Spinal cord (tissue), 10 donors: Measurements from ENCODE around the gene IPO8. TPM values are rescaled to one million over a fixed set of nuclear protein-coding genes. Genes with fewer than 3 reads are reported as not detected.
A peak's percentile ranks its signal among the peaks of the same experiment; 100 is the strongest.
"Not testable (repeated sequence)": the region's sequence is repeated elsewhere in the genome, so short reads cannot be mapped to it uniquely, and the experiment has no call there.

Experiments
- DNase-seq, 6 donors: peaks; one replicate each; pipeline versions ENCODE4 v3.0.0 to v3.0.0-alpha.2; 2013 to 2015; ENCODE audit warnings: low spot score in 6 of 6, low read depth in 4 of 6
- H3K27ac ChIP-seq: one replicate; pipeline ENCODE4 v1.5.1; 2013; ENCODE audit warnings: low read depth, low read length, control low read depth
- H3K27me3 ChIP-seq: one replicate; pipeline ENCODE4 v1.6.1; 2013; ENCODE audit warnings: low read length; ENCODE audit not compliant: control insufficient read depth, insufficient read depth
- H3K36me3 ChIP-seq: one replicate; pipeline ENCODE4 v1.6.1; 2013; ENCODE audit warnings: low read length; ENCODE audit not compliant: control insufficient read depth, insufficient read depth
- H3K4me1 ChIP-seq: one replicate; pipeline ENCODE4 v1.6.1; 2013; ENCODE audit warnings: low read length; ENCODE audit not compliant: control insufficient read depth, insufficient read depth
- H3K4me3 ChIP-seq: one replicate; pipeline ENCODE4 v1.5.1; 2013; ENCODE audit warnings: low read depth, low read length, control low read depth
- H3K9me3 ChIP-seq: one replicate; pipeline ENCODE4 v1.6.1; 2013; ENCODE audit warnings: low read length; ENCODE audit not compliant: control insufficient read depth, insufficient read depth
- WGBS: methylation state at CpG from one replicate; pipeline ENCODE4 v1.1.5; 2013; ENCODE audit warnings: missing lambda C conversion rate; ENCODE audit not compliant: insufficient coverage; 5-methylcytosine and 5-hydroxymethylcytosine counted together
- polyA plus RNA-seq, 2 donors: library from polyadenylated mRNA; unstranded; fragments of 120-200 nt; gene quantifications; one replicate each; pipeline ENCODE4 v1.2.1, GENCODE V29; 2013; ENCODE audit not compliant: insufficient read length in 2 of 2
- total RNA-seq, 2 donors: library from RNA; depleted of rRNA in 1 of 2; stranded (reverse); fragments of 120-200 nt in 1 of 2; fragments of >200 nt in 1 of 2; gene quantifications; one replicate each; pipeline versions ENCODE4 v1.2.3 to v1.2.4, GENCODE V29; 2013 to 2014
- donor health status: healthy.

Gene IPO8
- total and polyA plus RNA-seq, 4 donors, result 32.4 to 61.5 (median 36.4) TPM

DNA sequence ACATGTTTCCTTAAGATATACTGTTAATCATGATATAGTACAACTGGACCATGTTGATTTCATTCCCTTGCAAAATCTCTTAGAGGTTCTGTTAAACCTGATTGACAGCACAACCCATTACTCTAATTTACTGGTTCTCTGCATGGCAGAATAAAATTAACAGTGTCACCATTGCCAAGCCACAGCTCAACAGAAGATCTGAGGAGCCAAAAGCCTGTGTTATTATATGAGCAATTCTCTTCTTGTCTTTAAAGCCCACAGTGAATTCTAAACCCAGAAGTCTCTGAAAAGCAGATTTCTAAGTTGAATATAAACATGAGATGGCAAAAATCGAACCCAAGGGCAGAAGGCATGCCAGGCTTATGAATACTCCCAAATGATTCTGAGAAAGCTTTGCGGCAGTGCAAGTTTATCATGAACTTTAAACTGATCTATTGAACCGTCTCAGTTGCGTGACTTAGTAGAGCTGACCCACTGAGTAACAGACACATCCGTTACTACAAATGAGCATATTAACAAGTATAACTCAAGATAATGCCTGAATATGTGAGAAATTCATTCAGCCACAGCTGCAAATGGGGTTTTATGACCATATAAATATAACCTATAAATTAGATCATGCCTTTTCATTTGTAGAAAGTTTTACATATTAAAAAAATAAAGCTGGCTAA, 78.2 kb downstream of the IPO8 start:
- Histone ChIP-seq H3K27me3 (no peaks in the 10 kb centered on the region), H3K4me1 (no peaks in the 10 kb centered on the region), H3K4me3 (no peak overlapping the region), H3K27ac (no peak overlapping the region), H3K36me3 (no peaks in the 10 kb centered on the region), H3K9me3 (no peaks in the 10 kb centered on the region)
- WGBS, result 100% methylated on average over 2 of the region's 5 CpGs
- DNase-seq, result peak in 2 of 6 donors; percentile 54 to 57

GRCh38 chr12:30614031-30614430, 81.6 kb downstream of the IPO8 start:
- no peaks in the 10 kb centered on the region for H3K4me1 ChIP-seq
- H3K36me3 ChIP-seq, result no peaks in the 10 kb centered on the region
- no peak overlapping the region for H3K27ac ChIP-seq
- no peak for DNase-seq
- peaks cover 2% of the 10 kb centered on the region for H3K9me3 ChIP-seq
- no peaks in the 10 kb centered on the region for H3K27me3 ChIP-seq
- H3K4me3 ChIP-seq, result no peak overlapping the region

DNA sequence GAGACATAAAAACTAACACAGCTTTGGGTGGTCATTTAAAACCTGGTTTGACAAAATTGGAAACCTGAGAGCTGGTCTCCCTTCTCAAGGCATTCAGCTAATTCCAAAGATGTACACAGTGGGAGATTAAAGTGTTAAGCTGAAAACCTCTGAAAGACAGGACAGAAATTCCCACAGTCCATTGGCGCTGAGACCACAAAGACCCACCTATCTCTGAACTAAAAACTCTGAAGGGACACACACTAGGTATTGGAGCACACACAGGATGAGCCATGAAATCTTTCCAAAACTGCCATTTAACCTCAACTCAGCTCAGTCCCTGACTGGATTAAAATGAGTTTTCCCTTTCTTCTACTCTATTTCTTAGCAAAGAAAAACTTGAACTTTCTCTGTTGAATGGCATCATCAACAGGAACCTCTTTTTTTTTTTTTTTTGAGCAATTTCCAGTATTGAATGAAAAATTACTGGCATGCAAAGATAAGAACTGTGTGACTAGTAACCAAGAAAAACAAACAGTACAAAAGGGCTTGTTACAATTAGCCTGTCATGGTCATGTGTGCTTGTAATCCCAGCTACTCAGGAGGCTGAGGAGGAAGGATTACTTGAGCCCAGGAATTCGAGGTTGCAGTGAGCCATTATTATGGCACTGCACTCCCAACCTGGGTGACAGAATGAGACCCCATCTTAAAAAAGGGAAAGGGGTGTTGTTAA, 82.4 kb downstream of the IPO8 start:
- Histone ChIP-seq H3K9me3 (peaks cover 2% of the 10 kb centered on the region), H3K27me3 (no peaks in the 10 kb centered on the region), H3K36me3 (no peaks in the 10 kb centered on the region), H3K4me3 (no peak overlapping the region), H3K27ac (no peak overlapping the region), H3K4me1 (no peaks in the 10 kb centered on the region)
- WGBS, result 41% methylated on average over 2 of the region's 2 CpGs
- no peak for DNase-seq

DNA sequence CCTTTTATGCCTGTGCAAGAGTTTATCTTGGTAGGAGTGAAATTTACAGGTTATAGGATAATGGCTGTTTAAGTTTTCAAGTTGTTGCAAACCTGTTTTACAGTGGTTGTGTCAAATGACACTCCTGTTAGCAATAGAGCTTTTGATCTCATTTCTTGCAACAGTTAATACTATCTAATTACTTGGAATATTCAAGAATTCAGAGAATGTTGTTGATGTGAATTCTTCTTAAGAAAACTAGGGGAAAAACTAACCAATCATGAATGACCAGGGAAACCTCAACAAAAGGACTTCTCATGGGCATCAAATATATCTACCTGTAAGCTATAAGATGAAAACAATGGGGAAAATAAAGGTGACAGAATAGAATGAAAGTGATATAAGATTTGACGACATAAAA, 85.0 kb downstream of the IPO8 start:
- no peak for DNase-seq
- H3K36me3 ChIP-seq, result no peaks in the 10 kb centered on the region

DNA sequence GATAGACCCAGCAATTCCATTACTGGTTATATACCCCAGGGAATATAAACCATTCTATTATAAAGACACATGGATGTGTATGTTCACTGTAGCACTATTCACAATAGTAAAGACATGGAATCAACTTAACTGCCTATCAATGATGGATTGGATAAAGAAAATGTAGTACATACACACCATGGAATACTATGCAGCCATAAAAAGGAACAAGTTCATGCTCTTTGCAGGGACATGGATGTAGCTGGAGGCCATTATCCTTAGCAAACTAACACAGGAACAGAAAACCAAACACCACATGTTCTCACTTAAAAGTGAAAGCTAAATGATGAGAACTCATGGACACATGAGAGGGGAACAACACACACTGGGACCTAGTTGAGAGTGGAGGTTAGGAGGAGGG, 85.8 kb downstream of the IPO8 start:
- not testable (repeated sequence) for H3K9me3 ChIP-seq, H3K4me1 ChIP-seq, DNase-seq, H3K27ac ChIP-seq, H3K4me3 ChIP-seq, H3K36me3 ChIP-seq, H3K27me3 ChIP-seq

More for the DNA sequence above, 85.0 kb downstream of the IPO8 start:
- Histone ChIP-seq H3K4me1 (no peaks in the 10 kb centered on the region), H3K9me3 (peaks cover 2% of the 10 kb centered on the region), H3K27me3 (no peaks in the 10 kb centered on the region), H3K27ac (no peak overlapping the region), H3K4me3 (no peak overlapping the region)
- no CpG with 5 or more reads among the region's 1 CpG for WGBS

- not testable (repeated sequence) for H3K36me3 ChIP-seq, H3K27ac ChIP-seq, H3K4me3 ChIP-seq, H3K4me1 ChIP-seq, H3K9me3 ChIP-seq, DNase-seq, H3K27me3 ChIP-seq
- WGBS, result 69% methylated on average over 5 of the region's 6 CpGs
Observed at GRCh38 chr12:30604302-30604701, 91.4 kb downstream of the IPO8 start.

- peaks cover 2% of the 10 kb centered on the region for H3K9me3 ChIP-seq
Observed at GRCh38 chr12:30603129-30603528, 92.5 kb downstream of the IPO8 start.

GRCh38 chr12:30602678-30603077, 93.0 kb downstream of the IPO8 start:
- H3K4me3 ChIP-seq, result no peak overlapping the region
- H3K9me3 ChIP-seq, result peaks cover 2% of the 10 kb centered on the region
- no peak for DNase-seq
- no CpG with 5 or more reads among the region's 3 CpGs for WGBS
- no peaks in the 10 kb centered on the region for H3K4me1 ChIP-seq
- H3K27ac ChIP-seq, result no peak overlapping the region
- no peaks in the 10 kb centered on the region for H3K36me3 ChIP-seq
- H3K27me3 ChIP-seq, result no peaks in the 10 kb centered on the region

More at GRCh38 chr12:30603129-30603528, 92.5 kb downstream of the IPO8 start:
- H3K27me3 ChIP-seq, result no peaks in the 10 kb centered on the region
- no peak overlapping the region for H3K27ac ChIP-seq
- no peaks in the 10 kb centered on the region for H3K36me3 ChIP-seq
- no peak overlapping the region for H3K4me3 ChIP-seq
- H3K4me1 ChIP-seq, result no peaks in the 10 kb centered on the region
- no peak for DNase-seq

- Histone ChIP-seq H3K27me3 (no peaks in the 10 kb centered on the region), H3K27ac (no peak overlapping the region), H3K36me3 (no peaks in the 10 kb centered on the region), H3K9me3 (peaks cover 2% of the 10 kb centered on the region), H3K4me3 (no peak overlapping the region), H3K4me1 (no peaks in the 10 kb centered on the region)
- WGBS, result 50% methylated on average over 1 of the region's 2 CpGs
- DNase-seq, result no peak
Observed at GRCh38 chr12:30599608-30600007, 96.1 kb downstream of the IPO8 start.

GRCh38 chr12:30598889-30599288, 96.8 kb downstream of the IPO8 start:
- WGBS, result no CpG with 5 or more reads among the region's 7 CpGs
- H3K36me3 ChIP-seq, result no peaks in the 10 kb centered on the region
- H3K27me3 ChIP-seq, result no peaks in the 10 kb centered on the region
- peaks cover 2% of the 10 kb centered on the region for H3K9me3 ChIP-seq
- no peak overlapping the region for H3K27ac ChIP-seq
- H3K4me1 ChIP-seq, result no peaks in the 10 kb centered on the region
- no peak overlapping the region for H3K4me3 ChIP-seq
- DNase-seq, result no peak
